GM21367 (cell line): ENCODE measurements around the gene ZNF335.

Source experiments
- ATAC-seq: cut with Tn5 transposase; IDR thresholded peaks from one replicate; pipeline ENCODE4 v1.9.1; 2021; ENCODE audit not compliant: unreplicated experiment

Gene ZNF335

DNA sequence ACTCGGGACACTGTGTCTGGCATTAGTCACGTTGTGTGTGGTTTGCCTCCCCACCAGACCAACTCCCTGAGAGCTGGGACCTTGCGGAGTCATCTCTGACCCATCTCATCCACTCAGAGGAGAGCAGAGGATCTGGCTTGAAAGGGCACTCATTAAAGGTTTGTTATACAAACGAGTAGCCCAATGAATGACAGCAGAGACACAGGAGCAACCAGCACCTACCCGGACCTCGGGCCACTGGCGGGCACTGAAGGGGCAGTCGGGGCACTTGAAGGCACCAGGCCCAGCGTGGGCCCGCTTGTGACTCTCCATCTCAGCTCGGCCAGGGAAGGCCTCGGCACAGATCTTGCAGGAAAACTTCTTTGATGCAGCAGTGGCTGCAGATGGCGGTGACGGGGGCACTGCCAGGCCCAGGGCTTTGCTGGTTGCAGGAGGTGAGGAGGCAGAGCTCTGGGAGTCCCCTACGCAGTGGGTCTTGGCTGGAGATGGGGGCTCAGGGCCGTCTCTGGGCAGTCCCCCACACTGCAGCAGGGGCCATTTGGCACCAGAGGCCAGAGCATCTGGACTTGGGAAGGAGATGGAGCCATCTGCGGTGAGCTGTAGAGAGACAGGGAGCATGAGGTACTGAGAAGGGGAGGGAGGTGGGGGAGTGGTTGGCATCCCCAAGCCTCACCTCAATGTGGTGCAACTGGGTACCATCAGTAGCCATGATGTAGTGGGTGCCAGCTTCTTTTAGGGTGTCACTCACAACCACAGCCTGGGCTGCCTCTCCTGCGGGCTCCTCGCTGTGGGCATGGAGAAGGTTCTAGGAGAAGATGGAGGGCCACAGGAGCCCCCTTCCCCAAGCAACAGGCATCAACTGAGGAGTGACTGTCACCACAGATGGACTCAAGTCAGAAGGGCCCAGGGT lies 19.8 kb downstream of the ZNF335 start:
- ATAC-seq, result no peak

- ATAC-seq, result no peak
Measured at GRCh38 chr20:45950330-45950646, 21.7 kb downstream of the ZNF335 start.

DNA sequence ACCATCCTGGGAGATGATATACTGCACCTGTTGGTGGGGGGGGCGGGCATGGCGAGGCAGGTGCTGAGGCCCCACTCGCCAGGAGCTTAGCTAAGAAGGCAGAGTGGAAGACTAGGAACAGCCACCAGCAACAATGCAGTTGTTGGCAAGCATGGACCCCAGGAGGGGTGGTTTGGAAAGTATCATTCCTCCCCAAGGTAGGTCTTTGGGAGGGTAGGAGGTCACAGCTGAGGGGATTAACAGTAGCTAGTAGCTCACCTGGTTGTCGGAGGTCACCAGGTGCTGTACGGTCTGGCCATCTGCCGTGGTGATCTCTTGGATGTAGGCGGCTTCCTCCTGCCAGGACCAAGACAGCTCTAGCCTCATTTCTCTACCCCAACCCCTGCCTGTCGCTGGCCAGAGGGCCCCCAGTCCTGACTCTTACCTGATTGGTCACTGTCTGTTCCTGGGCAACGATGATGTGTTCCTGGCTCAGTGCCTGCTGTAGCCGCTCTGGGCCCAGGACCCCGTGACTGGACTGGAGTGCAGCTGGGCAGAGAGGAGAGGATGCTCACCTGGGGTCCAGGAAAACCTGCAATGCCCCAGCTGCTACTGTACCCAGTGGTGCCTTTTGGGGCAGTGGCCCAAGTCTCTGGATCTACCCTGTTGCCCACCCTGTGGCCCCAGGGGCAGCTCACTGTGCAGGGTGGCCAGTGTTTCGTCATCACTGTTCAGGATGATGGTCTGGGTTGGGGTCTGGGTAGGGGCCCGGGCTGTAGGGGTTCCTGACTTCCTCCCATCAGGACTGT lies 22.3 kb downstream of the ZNF335 start:
- no peak for ATAC-seq

DNA sequence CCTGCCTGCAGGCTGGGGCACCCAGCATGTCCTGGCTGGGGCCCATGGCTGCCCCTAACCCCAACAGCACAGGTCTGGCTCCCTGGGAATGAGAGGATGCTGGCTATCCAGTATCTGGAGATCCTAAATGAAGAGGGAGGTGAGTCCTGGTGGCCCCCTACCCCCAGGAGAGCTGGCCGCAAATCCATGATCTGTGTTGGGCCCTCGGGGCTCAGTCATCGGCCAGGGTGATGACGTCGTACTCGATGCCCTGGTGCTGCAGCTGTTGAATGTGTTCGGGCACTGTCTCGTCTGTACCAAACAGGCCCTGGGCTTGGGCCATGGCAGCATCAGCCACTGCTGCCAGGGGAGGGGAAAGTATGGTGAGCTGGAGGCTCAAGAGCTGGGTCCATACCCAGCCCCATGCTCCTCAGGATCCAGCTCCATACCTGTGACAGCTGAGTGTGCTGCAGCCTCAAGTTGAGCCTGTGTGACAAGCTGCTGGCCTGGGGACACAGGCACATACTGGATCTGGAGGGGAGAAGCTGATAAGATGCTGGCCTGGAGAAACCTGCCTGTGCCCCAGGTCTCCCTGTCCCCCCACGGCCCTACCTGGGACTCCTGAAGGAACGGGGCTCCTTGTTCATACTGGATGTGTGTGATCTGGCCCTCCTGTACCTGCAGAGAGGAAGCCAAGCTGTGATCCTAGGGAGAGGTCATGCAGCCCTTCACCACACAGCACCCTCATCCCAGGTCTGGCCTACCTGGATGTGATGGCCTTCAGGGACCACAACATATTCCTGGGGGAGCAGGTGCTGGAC lies 23.1 kb downstream of the ZNF335 start:
- ATAC-seq, result no peak

DNA sequence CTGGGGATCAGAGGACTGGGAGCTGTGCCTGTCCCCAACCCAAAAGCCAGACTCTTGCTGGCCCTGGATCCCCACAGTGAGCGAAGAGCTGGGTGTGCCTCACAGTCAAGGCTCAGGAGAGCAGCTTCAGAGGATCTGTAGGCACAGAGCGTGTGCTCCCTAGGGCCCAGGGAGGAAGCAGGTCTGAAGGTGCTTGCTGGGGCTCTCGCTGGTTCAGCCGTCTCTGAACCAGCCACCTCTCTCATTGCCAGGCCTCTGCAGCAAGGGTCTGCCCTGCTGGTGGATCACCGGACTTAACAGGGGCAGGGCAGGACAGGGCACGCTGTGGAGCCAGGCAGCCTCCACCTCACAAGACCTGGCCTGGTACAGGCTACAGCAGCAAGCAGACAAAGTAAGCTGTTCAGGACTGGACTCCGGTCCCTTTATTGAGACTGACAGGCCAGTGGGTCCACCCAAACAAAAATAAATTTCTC lies 23.7 kb downstream of the ZNF335 start:
- no peak for ATAC-seq

GRCh38 chr20:45947110-45947866 lies 24.7 kb downstream of the ZNF335 start:
- ATAC-seq, result no peak

DNA sequence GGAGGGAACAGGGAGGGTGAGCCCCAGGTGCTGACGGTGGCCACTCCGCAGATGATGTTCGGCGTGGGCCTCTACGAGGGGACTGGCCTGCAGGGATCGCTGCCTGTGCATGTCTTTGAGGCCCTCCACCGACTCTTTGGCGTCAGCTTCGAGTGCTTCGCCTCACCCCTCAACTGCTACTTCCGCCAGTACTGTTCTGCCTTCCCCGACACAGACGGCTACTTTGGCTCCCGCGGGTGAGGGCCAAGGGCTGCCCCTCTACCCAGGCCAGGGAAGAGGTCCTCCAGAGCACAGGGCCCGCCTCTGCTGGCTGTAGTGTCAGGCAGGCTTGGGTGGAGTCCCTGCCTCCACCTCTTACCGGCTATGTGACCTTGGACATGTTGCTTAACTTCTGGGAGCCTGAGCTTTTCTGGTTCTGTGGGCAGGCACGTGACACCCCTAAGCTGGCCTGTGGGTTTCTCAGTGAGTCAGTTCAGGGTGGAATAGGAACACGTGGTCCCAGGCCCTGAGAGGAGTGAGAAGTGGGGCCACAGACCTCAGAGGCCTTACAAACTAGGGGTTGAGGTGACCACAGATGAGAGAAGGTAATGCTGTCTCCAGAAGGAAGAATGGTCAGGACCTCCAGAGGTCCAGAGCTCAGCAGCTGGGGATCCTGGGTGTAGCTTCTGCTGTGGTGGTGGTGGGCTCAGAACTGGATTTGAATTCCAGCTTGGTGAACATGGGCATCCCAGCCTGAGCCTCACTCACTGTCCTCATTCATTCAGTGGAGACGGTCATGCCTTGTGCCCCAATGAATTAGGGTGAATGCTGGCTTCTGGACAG lies 25.6 kb downstream of the ZNF335 start:
- ATAC-seq, result no peak

DNA sequence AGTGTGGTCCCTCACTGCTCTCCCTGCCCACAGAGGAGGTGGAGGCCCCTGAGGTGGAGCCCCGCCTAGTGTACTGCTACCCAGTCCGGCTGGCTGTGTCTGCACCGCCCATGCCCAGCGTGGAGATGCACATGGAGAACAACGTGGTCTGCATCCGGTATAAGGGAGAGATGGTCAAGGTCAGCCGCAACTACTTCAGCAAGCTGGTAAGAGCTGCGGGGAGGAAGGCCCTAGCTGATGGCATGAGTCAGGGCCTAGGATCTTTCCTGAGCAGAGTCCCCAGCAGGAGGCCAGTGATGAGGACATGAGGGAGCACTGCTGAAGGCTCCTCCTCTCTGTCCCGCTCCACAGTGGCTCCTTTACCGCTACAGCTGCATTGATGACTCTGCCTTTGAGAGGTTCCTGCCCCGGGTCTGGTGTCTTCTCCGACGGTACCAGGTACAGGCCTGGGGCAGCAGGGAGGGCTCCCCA lies 26.3 kb downstream of the ZNF335 start:
- ATAC-seq, result no peak

GRCh38 chr20:45944965-45945677 lies 26.9 kb downstream of the ZNF335 start:
- ATAC-seq, result no peak

GRCh38 chr20:45944151-45944964 lies 27.6 kb downstream of the ZNF335 start:
- no peak for ATAC-seq

DNA sequence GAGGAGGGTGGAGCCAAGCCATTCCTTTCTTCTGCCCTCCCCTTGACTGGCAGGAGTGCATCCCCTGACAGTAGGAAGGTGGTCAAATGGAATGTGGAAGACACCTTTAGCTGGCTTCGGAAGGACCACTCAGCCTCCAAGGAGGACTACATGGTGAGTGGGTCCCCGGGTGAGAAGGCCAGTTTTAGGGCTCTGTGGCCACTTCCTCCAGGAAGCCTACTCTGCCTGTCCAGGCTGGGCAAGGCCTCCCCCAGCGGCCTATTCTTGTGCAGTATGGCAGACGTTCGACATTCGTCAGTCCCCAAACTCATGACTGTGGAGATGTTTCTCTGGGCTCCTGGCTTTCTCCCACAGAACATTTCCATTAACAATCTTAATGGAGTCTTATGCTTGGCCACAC lies 28.4 kb downstream of the ZNF335 start:
- ATAC-seq, result no peak

DNA sequence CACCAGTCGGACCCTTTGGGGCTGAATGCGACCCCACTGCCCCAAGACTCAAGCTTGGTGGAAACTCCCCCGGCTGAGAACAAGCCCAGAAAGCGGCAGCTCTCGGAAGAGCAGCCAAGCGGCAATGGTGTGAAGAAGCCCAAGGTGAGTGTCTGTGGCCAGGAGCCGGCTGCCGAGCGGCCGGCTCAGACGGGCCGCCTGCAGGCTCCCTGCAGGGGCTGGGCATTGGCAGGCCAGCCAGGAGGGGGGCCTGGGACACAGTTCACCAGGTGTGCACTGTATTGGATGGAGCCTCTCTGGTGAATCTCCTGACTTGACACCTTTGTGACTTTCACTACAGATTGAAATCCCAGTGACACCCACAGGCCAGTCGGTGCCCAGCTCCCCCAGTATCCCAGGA lies 31.5 kb downstream of the ZNF335 start:
- ATAC-seq, result no peak

DNA sequence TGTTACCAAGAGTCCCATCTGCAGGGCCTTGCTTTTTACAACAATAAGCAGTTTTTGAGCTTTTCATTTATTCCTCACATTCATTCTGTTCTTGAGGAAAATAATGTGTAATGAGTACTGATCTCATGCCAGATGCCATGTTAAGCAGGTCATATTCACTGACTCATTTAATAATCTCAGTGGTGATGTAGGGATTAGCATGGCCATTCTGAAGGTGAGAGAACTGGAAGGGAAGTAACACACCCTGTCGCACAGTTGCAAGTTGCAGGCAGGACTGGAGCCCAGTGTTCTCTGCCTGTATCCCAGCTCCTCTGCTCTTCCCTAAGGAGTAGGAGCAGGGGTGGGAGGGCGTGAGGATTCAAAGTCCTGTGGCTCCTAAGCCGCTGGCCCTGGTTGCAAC lies 31.9 kb downstream of the ZNF335 start:
- ATAC-seq, result no peak

GRCh38 chr20:45938727-45939438 lies 33.1 kb downstream of the ZNF335 start:
- no peak for ATAC-seq

DNA sequence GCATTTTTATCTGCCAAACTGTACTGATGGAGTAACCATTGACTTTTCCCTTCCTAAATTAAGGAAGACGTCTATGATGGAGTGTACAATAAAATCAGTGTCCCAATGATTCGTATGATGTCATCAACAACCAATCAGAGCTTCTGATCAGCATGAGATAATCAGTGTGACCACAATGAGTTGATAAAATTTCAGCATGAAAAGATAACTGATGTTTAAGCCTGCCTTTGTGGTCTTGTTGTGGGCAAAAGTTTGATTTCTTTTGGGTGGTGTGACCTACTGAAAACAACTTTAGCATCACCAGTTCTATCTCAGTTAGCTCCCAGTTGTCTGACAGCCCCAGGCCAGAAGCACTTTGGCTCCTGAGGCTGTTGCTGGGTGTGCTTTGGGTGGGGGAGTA lies 34.2 kb downstream of the ZNF335 start:
- no peak for ATAC-seq

DNA sequence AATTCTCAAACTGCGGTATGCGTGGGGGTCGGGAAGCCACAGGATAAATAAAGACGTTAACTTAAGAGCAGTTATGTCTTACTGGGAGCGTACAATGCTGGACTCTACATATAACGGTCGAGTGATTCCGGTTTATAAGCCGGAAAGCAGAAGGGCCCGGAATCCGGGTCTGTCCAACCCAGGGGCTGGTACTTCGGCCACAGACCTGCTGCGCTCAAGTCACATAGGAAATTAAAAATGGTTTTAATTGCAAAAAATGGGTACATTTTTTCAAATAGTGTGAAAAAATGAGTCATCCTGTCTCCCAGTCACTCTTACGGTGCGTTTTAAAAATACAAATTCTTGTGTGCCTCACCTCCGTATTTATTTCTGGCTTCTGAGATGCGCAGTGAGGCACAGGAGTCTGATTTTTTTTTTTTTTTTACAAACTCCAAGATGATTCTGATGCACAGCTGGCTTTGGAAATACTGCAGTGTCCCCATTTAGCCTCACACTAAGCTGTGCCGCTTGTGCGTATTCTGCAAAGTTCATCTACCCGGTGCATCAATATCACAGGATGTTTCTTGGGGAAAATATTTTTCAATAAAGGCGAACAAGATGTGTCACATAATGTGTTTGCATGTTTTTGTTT lies 36.5 kb downstream of the ZNF335 start:
- no peak for ATAC-seq
